ENCODE results near the gene IRAK4. TPM values are rescaled to one million over a fixed set of nuclear protein-coding genes. Genes with fewer than 3 reads are reported as not detected.
A peak's percentile ranks its signal among the peaks of the same experiment; 100 is the strongest.

The IRAK4 gene
- total RNA-seq, 1 donor from 2014 or later = 12.1 TPM

DNA sequence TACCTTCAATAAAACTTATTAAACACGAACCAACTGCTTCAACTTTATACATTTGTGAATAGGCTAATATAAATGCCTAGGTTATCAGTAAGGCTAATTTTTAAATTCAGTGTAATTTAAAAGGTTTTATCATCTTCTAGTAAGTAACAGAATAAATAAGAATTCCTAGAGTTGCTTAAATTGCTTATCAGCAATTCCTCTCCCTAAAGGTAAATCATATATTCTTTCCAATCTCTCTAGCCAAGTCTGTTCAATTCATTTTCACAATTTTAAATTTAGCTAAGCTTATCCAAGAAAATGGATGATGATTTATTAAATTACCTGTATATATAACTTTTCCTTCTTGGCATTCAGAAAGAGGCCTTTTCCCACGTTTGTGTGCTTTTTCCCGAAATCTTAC lies 4.7 kb upstream of the IRAK4 start:
- no peak for DNase-seq
- Mint-ChIP-seq H3K4me1 (ENCODE audit: low read depth, unreplicated experiment) (peaks cover 8% of the 10 kb centered on the region), H3K4me3 (ENCODE audit: unreplicated experiment) (no peak overlapping the region), H3K27ac (ENCODE audit: unreplicated experiment) (no peak overlapping the region), H3K9me3 (ENCODE audit: unreplicated experiment) (peaks cover 8% of the 10 kb centered on the region), H3K27me3 (ENCODE audit: unreplicated experiment) (peaks cover 3% of the 10 kb centered on the region), H3K36me3 (ENCODE audit: unreplicated experiment) (no peaks in the 10 kb centered on the region)
- TF ChIP-seq, protein P1, sequence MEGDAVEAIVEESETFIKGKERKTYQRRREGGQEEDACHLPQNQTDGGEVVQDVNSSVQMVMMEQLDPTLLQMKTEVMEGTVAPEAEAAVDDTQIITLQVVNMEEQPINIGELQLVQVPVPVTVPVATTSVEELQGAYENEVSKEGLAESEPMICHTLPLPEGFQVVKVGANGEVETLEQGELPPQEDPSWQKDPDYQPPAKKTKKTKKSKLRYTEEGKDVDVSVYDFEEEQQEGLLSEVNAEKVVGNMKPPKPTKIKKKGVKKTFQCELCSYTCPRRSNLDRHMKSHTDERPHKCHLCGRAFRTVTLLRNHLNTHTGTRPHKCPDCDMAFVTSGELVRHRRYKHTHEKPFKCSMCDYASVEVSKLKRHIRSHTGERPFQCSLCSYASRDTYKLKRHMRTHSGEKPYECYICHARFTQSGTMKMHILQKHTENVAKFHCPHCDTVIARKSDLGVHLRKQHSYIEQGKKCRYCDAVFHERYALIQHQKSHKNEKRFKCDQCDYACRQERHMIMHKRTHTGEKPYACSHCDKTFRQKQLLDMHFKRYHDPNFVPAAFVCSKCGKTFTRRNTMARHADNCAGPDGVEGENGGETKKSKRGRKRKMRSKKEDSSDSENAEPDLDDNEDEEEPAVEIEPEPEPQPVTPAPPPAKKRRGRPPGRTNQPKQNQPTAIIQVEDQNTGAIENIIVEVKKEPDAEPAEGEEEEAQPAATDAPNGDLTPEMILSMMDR (IDR thresholded peaks at IDR 0.05; ENCODE audit: partially characterized antibody, unreplicated experiment) = no peak

DNA sequence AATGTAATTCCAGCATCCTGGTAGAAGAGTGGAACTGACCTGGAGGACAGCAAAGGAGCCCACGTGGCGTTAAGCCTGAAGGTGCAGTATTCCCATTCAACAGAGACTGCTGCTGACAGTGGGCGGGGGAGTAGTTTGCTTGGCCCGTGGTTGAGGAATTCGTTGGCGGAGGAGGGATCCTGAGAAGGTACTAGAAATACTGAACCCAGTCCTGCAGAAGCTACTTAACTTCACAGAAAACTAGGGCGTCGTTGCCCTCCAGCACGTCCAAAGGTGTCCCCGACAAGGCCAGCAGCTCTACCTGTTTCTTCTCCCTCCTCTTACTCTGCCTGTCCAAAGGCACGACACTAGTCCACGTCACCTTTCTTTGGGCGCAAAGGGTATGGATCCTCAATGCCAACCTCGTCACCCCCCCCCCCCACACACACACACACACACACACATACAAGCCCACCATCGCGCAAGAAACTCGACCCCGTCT lies 464 bp upstream of the IRAK4 start:
- DNase-seq = peak; percentile 31
- Mint-ChIP-seq H3K27ac (ENCODE audit: unreplicated experiment) (peak overlapping the region; percentile 75), H3K4me1 (ENCODE audit: low read depth, unreplicated experiment) (peaks cover 12% of the 10 kb centered on the region), H3K9me3 (ENCODE audit: unreplicated experiment) (peaks cover 10% of the 10 kb centered on the region), H3K36me3 (ENCODE audit: unreplicated experiment) (no peaks in the 10 kb centered on the region), H3K27me3 (ENCODE audit: unreplicated experiment) (peaks cover 2% of the 10 kb centered on the region), H3K4me3 (ENCODE audit: unreplicated experiment) (peak overlapping the region; percentile 89)
- TF ChIP-seq, protein P1 (IDR thresholded peaks at IDR 0.05; ENCODE audit: partially characterized antibody, unreplicated experiment) = no peak

- no peak for DNase-seq
- Mint-ChIP-seq H3K4me1 (ENCODE audit: low read depth, unreplicated experiment) (peaks cover 12% of the 10 kb centered on the region), H3K27me3 (ENCODE audit: unreplicated experiment) (peaks cover 2% of the 10 kb centered on the region), H3K9me3 (ENCODE audit: unreplicated experiment) (peaks cover 10% of the 10 kb centered on the region), H3K4me3 (ENCODE audit: unreplicated experiment) (peak overlapping the region; percentile 61), H3K27ac (ENCODE audit: unreplicated experiment) (peak overlapping the region; percentile 17), H3K36me3 (ENCODE audit: unreplicated experiment) (no peaks in the 10 kb centered on the region)
- TF ChIP-seq, protein P1 (IDR thresholded peaks at IDR 0.05; ENCODE audit: partially characterized antibody, unreplicated experiment) = no peak
These were observed 1.6 kb downstream of the IRAK4 start for GRCh38 chr12:43760396-43760795.

DNA sequence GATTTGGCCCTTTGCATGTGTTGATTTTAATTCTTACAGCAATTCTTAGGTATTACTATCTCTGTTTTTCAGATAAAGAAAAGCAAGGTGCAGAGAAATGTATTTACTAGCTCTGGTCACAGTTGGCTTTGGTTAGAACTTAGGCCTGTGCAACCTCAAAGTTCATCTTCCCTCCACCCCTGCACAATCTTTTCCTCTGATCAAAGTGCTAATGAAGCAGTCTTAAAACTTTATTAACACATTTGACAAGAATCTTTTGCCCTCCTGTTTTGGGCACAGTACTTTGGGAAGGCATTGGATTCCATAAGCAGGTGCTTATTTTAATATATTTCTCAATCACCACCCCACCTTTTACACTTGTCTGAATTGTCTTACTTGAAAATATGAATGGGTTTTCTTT lies 2.7 kb downstream of the IRAK4 start:
- Mint-ChIP-seq H3K4me1 (ENCODE audit: low read depth, unreplicated experiment) (peaks cover 12% of the 10 kb centered on the region), H3K36me3 (ENCODE audit: unreplicated experiment) (no peaks in the 10 kb centered on the region), H3K4me3 (ENCODE audit: unreplicated experiment) (no peak overlapping the region), H3K27ac (ENCODE audit: unreplicated experiment) (no peak overlapping the region), H3K27me3 (ENCODE audit: unreplicated experiment) (peaks cover 2% of the 10 kb centered on the region), H3K9me3 (ENCODE audit: unreplicated experiment) (peaks cover 10% of the 10 kb centered on the region)
- DNase-seq = no peak
- TF ChIP-seq, protein P1 (IDR thresholded peaks at IDR 0.05; ENCODE audit: partially characterized antibody, unreplicated experiment) = no peak

GRCh38 chr12:43762596-43762995 lies 3.8 kb downstream of the IRAK4 start:
- no peak overlapping the region for H3K27ac Mint-ChIP-seq (ENCODE audit: unreplicated experiment)
- H3K4me3 Mint-ChIP-seq (ENCODE audit: unreplicated experiment) = no peak overlapping the region
- peaks cover 2% of the 10 kb centered on the region for H3K27me3 Mint-ChIP-seq (ENCODE audit: unreplicated experiment)
- H3K36me3 Mint-ChIP-seq (ENCODE audit: unreplicated experiment) = no peaks in the 10 kb centered on the region
- H3K9me3 Mint-ChIP-seq (ENCODE audit: unreplicated experiment) = peaks cover 9% of the 10 kb centered on the region
- H3K4me1 Mint-ChIP-seq (ENCODE audit: low read depth, unreplicated experiment) = peaks cover 10% of the 10 kb centered on the region
- no peak for DNase-seq
- TF ChIP-seq, protein P1 (IDR thresholded peaks at IDR 0.05; ENCODE audit: partially characterized antibody, unreplicated experiment) = no peak
